ENCODE results near the gene EVA1C. TPM values are rescaled to one million over a fixed set of nuclear protein-coding genes. Genes with fewer than 3 reads are reported as not detected.

The EVA1C gene
- total and polyA plus RNA-seq, 12 donors, result 12.1 to 42.9 (median 14.0) TPM

- no peak for ATAC-seq
- H3K4me1 ChIP-seq, result peaks cover 29 to 76% (median 66%) of the 10 kb centered on the region in 9 donors
- H3K27me3 ChIP-seq, result no peaks in the 10 kb centered on the region
- no peak overlapping the region for H3K4me3 ChIP-seq
- peaks cover 0 to 9% (median 0%) of the 10 kb centered on the region in 11 donors for H3K9me3 ChIP-seq
- 69 to 70% methylated on average over 12 of the region's 12 CpGs for WGBS, 2 donors
- DNase-seq, result no peak
- H3K27ac ChIP-seq, result peak overlapping the region; percentile 43 to 93 (median 88)
- intact Hi-C loops (cut with DNase I), result loop anchor here in 6 of 10 donors (5.0 kb wide), 3 partner anchors 42 to 113 kb away; partner anchors contain the start of gene EVA1C (in 3 of the 6)
- no peak for TF ChIP-seq CTCF (IDR thresholded peaks at IDR 0.05)
- H3K36me3 ChIP-seq, result peaks cover 0 to 5% (median 0%) of the 10 kb centered on the region in 9 donors
These were observed 107.7 kb downstream of the EVA1C start for GRCh38 chr21:32519945-32520874.

GRCh38 chr21:32520875-32521735 is 108.6 kb downstream of the EVA1C start:
- Histone ChIP-seq H3K36me3 (no peaks in the 10 kb centered on the region), H3K4me3 (peak overlapping the region in 2 of 10 donors; percentile 2 to 7), H3K27ac (peak overlapping the region; percentile 43 to 93 (median 88)), H3K4me1 (peaks cover 30 to 74% (median 66%) of the 10 kb centered on the region in 9 donors), H3K9me3 (peaks cover 0 to 9% (median 0%) of the 10 kb centered on the region in 11 donors), H3K27me3 (no peaks in the 10 kb centered on the region)
- intact Hi-C loops (cut with DNase I), result loop anchor here in 6 of 10 donors (1.0 to 5.0 kb wide), 4 partner anchors 22 to 114 kb away; partner anchors contain the start of gene EVA1C (in 3 of the 6)
- WGBS, 2 donors, result 25 to 31% methylated on average over 14 of the region's 14 CpGs
- DNase-seq (peak; percentile 91 to 96), ATAC-seq (peak; percentile 65 to 81 (median 78))
- no peak for TF ChIP-seq CTCF (IDR thresholded peaks at IDR 0.05)

- ATAC-seq, result peak in 7 of 8 donors; percentile 3 to 7 (median 5)
- no peaks in the 10 kb centered on the region for H3K27me3 ChIP-seq
- peak overlapping the region; percentile 43 to 93 (median 88) for H3K27ac ChIP-seq
- H3K9me3 ChIP-seq, result peaks cover 0 to 9% (median 0%) of the 10 kb centered on the region in 11 donors
- peak overlapping the region in 2 of 10 donors; percentile 2 to 7 for H3K4me3 ChIP-seq
- peaks cover 29 to 67% (median 59%) of the 10 kb centered on the region in 9 donors for H3K4me1 ChIP-seq
- 54 to 57% methylated on average over 8 of the region's 8 CpGs for WGBS, 2 donors
- TF ChIP-seq CTCF (IDR thresholded peaks at IDR 0.05), result no peak
- no peaks in the 10 kb centered on the region for H3K36me3 ChIP-seq
- intact Hi-C loops (cut with DNase I), result loop anchor here in 6 of 10 donors (1.0 to 5.0 kb wide), 4 partner anchors 23 to 115 kb away; partner anchors contain the start of gene EVA1C (in 3 of the 6)
- DNase-seq, result no peak
These were observed 109.3 kb downstream of the EVA1C start for GRCh38 chr21:32521736-32522355.

Measured in heart right ventricle (tissue), 16 donors.